Left kidney (tissue), 2 donors: Measurements from ENCODE around the gene HOXA3. TPM values are rescaled to one million over a fixed set of nuclear protein-coding genes. Genes with fewer than 3 reads are reported as not detected.
A peak's percentile ranks its signal among the peaks of the same experiment; 100 is the strongest.

Experiments
- DNase-seq: peaks from one replicate; pipeline ENCODE4 v3.0.0-alpha.2; 2013
- polyA plus RNA-seq: library from polyadenylated mRNA; unstranded; fragments of 120-200 nt; gene quantifications from one replicate; pipeline ENCODE4 v1.2.1, GENCODE V29; 2013; ENCODE audit not compliant: insufficient read length

The HOXA3 gene
- polyA plus RNA-seq, 1 donor: 47.9 TPM

- no peak for DNase-seq
These were observed 26.6 kb upstream of the HOXA3 start for GRCh38 chr7:27179030-27179429.

DNA sequence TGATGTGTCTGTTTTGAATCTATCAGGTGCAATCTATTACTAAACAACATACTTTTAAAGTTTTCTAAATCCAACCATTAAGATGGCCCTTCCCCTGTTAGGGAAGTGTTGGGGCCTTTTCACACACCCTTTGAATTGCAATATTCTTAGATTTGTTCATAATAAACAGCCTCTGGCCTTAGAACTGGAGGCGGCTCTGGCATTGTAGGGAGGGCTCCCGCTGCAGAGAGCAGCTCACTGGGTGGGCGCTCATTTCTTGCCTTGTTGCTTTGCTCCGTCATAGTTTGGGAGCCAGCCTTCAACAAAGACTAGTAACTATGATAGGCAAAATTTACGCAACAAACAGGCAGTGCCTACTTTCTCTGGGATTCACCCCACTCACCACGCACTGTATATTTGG lies 26.0 kb upstream of the HOXA3 start:
- no peak for DNase-seq

DNA sequence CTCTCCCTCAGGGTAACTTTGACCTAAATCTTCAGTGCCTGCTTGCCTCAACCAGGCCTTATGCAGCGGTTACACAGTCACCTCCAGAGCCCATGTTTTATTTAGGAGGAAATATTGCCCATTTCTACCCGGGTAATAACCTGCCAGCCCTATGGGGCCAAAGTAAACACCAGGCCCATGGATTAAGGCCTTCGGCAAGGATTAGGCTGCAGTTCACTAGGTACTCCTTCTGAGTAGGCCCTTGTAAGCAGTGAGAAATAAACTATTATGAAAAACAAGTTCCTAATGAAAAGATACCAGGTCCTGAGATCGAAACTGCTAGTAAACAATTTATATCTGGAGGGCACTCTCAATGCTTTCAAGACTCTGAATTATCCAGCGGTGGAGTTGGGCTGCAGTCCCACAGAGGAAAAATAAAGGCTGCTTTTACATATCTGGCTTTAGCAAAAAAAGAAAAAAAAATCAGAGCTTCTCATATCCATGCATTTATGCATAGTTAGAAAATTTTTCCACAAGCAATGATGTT lies 25.5 kb upstream of the HOXA3 start:
- DNase-seq: no peak

- no peak for DNase-seq
These were observed 24.8 kb upstream of the HOXA3 start for GRCh38 chr7:27176962-27177794.

- DNase-seq: no peak
These were observed 24.1 kb upstream of the HOXA3 start for GRCh38 chr7:27176524-27176845.

DNA sequence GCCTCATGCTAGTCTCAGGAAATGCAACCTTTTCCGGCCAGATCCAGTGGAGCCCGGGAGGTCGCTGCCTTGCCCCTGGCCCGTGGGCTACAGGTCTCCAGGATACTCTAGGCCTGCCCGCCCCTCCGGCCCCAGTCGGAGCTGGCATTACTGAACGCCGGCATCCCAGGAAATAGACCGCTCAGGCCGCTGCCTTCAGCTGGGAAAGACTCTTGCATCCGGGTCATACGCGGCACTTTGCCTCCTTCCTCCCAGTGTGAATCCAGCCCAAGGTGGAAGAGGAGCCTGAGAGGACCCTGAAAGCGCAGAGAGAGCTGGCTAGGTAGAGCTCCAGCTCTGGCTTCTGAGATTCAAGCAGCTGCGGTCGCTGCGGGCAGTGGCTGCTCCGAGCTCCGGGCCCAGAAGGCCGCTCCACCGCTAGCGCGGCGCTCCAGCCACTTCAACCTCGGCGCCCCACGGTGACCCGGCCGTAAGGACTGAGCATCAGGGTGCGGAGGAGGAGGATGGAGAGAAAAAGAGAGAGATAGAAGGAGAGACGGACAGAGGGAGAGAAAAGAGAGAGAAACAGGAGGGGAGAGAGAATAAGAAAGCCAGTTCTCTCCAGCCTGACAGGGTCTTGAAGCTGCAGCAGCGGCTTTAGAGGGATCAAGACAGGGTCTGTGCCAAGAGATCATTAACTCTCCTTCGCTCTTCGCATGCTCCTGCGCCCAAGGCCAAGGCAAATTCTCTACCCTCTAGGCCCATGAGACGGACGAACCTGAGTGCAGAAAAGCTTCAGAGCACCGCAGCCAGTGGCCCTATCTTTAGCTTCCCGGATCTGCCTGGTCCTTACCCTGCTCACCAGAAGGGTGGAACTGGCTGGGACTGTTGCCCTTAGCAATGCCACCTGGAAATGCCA lies 23.5 kb upstream of the HOXA3 start:
- no peak for DNase-seq

- no peak for DNase-seq
These were observed 22.7 kb upstream of the HOXA3 start for GRCh38 chr7:27174874-27175625.

DNA sequence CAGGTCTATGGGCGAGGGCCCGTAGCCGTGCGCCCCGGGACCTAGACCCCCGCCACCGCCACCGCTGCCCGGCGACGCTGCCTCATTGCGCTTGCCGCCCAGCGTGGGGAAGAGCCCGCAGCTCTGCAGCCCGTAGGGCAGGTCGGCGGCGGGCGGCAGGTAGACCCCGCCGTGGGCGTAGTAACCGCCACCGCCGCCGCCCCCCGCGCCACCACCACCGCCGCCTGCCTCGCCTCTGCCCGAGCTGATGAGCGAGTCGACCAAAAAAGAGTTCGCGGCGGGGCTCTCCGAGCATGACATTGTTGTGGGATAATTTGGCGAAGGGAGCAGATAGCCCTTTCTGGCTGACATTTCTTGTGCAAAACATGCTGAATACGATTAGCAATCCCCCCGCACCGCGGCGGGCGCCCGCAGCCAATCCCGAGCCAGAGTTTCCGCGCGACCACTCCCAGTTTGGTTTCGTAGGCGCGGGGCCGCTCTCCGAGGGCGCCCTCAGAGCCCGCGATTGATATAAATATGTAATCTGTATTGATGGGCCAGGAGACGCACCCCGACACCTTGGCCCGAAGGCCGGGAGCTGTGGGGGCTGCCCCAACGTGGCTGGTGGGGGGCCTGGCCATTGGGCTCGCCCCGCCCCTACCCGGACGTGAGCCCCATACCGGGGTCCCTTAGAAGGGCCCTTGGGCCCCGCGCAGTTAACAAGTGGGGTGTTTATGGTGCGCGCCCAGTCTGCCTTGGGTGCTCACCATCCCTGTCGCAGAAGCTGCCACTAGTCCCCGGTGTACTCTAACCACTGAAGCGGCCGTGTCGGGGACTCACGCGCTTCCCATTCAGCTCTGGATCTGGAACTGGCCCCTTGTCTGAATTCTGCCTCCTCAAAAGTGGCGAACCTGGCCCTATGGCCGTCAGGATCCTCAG lies 21.8 kb upstream of the HOXA3 start, which contains the start of gene HOXA10:
HOXA10 (minus strand) TSS at position 365 of the 918 bp plus-strand sequence; CDS start at position 351, 14 bp downstream.
- peak; percentile 84 for DNase-seq

GRCh38 chr7:27173511-27173955 lies 21.1 kb upstream of the HOXA3 start:
- DNase-seq: no peak

DNA sequence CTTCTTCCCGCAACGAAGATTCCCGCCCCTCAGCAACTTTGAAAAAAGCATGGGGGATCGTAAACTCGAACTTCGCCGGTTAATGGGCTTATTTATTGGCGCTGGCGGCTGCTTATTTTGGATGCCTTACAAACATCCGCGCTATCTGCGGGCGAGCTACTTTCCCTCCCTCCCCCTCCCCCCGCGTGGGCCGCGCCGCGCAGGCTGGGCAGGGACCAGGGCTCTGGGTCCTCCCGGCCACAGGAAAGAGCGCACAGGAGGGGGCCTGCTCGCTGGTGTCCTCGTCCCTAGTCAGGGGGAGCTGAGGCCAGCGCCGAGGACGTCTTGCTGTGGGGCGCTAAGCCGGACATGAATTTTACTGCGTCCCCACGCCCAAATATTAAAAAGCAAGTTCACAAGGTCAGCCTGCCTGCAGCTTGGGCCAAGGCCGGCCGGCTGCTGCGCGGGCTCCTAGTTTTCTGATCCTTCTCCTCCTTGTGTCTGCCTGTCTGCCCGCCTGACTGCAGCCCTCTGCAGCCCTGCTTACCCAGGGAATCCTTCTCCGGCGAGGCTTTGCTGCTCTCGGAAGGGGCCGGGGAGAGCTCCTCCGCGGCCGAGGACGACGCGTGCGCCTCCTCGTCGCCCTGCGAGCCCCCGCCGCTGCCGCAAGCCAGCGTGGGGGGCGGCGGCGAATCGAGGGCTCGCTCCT lies 20.6 kb upstream of the HOXA3 start:
- peak; percentile 83 for DNase-seq

GRCh38 chr7:27172315-27172774 lies 20.0 kb upstream of the HOXA3 start:
- DNase-seq: no peak

GRCh38 chr7:27171637-27172314 lies 19.4 kb upstream of the HOXA3 start:
- no peak for DNase-seq

GRCh38 chr7:27171325-27171636 lies 18.9 kb upstream of the HOXA3 start:
- DNase-seq: no peak

DNA sequence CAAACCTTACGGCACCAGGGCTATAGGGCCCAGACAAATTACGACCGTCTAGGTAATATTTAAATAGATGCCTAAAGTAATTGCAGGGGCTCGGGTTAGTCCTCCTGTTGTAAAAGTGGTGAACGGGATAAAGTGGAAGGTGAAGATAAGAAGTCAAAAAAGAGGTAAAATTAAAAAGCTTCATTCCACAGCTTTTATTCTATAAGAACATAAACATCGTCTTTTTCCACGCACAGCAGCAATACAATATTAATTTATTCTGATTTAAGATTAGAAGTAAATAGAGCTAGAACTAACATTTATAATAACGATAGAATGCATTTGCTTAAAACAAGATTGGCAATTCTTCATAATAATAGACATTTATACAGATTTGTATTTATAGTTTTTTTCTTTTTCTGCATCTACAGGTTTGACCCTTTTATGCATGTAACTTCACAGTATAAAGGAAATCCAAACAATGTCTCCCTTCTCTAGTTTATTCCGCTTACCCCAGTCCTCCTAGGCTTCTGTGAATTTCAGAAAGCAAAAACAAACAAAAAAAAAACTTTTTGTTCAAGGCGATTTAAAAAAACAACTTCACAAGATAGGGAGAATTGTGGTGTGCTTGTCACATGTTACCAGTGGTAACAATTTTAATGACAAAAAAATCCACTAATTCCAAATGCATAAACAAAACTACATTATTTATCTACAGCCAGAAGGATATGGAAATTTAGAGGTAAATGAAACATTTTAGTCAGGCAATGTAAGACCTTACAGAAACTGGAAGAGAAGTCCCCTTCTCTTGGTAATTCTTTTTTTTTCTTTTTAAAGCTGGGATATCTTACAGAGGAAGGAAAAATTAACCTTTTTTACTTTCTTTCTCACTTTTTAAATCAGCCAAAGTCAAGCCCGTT lies 18.3 kb upstream of the HOXA3 start:
- no peak for DNase-seq

- no peak for DNase-seq
These were observed 17.5 kb upstream of the HOXA3 start for GRCh38 chr7:27169658-27170425.

DNA sequence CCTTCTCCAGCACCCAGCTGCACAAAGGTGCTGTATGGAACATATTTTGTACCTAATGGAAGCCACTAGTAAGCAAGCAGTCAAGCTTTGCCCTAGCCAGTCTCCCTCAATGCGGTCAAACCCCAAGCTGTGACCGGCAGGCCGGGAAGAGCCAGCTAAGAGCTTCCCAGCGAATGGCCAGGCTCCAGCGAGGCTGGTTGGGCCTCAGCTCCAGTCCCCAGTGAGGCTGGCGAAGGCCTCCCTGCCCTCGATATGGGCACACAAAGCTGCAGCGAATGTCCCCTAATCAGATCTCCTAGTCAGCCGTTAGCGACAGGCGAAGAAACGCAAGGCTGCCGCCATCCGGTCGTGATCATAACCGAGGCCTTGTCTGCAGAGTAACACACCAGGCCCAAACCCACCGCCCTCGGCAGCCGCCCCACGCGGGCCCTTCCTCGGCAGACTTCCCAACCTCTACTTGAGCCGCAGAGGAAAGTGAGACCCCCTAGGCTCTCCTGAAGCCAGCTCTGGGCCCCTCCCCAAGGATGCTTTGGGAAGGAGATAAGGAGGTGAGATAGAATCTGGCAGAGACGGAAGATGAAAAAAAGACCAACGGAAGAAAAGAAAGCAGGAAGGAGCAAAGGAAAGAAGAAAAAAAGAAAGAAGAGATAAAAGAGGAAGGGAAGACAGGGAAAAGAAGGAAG lies 16.0 kb upstream of the HOXA3 start:
- no peak for DNase-seq

- DNase-seq: no peak
These were observed 15.5 kb upstream of the HOXA3 start for GRCh38 chr7:27167916-27168264.
